G401.6 (cell line): Measurements from ENCODE around the gene KCNJ8.
"Not testable (repeated sequence)": the region's sequence is repeated elsewhere in the genome, so short reads cannot be mapped to it uniquely, and the experiment has no call there.

Experiments
- FAIRE-seq: peaks from 2 replicates; lab custom pipeline; 2012; peaks lifted over from hg19 to GRCh38; lab: Jason Lieb, UNC

Gene KCNJ8

DNA sequence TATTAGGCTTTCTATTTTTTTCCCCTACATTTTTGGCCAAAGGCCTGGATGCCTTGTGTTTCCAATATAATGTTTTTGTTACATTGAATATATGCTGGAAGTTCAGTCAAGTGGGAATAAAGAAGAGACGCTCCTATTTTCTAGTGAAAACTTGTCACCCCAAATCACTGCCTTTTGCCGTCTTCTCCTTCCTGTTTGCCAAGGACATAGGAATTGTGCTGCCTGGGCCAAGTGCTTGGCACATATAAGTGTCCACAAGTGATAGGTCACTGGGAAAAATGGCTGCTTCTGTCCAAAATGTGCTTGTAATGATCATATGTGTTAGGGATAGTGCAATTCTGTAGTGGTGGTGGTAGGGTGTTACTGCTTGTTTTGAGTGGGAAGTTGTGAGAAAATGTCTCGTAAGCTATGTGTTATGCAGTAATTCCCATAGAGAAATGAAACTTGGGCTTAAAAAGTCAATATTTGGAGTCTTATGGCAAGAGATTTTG, 11.6 kb upstream of the KCNJ8 start:
- no peak for FAIRE-seq

- FAIRE-seq: not testable (repeated sequence)
Observed at GRCh38 chr12:21782723-21783122, 8.2 kb upstream of the KCNJ8 start.

- FAIRE-seq: no peak
Observed at GRCh38 chr12:21780786-21781185, 6.3 kb upstream of the KCNJ8 start.

- FAIRE-seq: no peak
Observed at GRCh38 chr12:21776175-21776574, 1.7 kb upstream of the KCNJ8 start.

DNA sequence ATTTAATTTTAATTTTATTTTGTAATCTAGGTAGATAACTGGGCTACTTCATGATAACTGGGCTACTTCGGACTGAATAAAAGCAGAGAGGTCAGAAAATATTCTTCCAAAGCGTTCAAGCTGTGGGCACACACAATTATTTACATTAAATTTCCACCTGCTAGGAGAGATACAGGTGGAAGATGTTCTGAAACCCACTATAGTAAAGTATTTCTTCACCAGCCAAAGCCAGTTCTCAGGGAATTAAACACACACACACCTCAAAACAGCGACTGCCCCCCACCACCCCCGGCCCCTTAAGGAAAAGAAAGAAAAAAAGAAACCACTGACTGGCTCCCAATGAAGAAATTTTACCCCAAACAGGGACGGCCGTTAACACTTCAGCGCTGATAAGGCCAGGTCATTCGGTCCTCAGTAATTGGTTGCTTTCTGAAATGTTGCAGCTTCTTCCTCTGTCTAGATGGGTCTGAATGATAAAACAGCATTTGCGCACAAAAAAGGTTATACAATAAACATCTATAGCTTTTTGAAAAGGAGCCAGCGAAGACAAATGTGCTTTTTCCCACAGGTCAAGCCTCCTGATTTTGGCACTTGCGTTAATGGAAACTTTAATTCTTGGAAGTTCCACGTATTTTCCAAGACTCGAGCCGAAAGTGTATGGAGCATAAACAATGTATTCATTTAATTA, 771 bp upstream of the KCNJ8 start:
- no peak for FAIRE-seq

GRCh38 chr12:21773806-21774205, 700 bp downstream of the KCNJ8 start:
- FAIRE-seq: no peak

DNA sequence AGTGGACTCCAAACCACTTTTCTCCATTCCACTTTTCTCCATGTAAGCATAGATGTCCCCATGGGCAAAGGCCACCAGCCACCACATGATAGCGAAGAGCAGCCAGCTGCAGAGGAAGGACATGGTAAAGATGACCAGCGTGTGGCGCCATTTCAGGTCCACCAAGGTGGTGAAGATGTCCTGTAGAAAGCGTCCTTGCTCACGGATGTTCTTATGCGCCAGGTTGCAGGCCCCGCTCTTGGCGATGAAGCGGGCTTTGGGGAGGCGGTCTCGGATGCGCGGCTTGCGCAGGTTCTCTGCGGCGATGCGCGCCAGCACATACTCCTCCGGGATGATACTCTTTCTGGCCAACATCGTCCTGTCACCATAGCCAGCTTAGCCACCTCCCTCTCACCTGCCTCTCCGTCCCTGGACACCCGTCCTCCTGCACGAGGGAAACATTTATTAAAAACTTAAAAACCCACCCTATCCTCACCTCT, 1.2 kb downstream of the KCNJ8 start:
- FAIRE-seq: no peak

DNA sequence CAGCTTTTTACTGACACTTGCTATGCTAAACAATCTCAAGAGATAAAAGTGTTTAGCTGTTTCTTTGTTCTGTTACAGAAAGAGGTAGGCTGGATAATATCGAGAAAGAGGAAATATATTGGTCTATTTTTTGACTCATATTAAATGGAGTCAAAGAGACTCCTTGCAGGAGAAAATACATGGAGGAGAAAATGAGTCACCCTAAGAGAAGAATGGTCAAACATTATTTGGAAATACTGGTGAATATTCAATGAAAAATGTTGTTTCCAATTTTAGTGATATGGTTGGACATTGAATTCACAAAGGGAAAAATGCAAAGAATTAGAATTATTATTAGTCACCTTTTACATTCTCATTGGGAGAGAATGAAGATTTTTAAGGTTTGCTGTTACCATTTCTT, 3.2 kb downstream of the KCNJ8 start:
- FAIRE-seq: no peak

DNA sequence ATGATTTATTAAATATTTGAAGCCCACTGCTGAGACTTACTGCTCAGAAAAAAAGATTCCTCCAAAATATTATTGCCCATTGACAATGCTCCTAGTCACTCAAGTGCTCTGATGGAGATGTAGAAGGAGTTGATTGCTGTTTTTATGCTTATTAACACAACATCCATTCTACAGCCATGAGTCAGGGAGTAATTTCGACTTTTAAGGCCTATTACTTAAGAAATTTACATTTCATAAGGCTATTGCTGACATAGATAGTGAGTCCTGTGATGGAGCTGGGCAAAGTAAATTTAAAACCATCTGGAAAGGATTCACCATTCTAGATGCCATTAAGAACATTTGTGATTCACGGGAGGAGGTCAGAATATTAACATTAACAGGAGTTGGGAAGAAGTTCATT, 5.2 kb downstream of the KCNJ8 start:
- FAIRE-seq: no peak

DNA sequence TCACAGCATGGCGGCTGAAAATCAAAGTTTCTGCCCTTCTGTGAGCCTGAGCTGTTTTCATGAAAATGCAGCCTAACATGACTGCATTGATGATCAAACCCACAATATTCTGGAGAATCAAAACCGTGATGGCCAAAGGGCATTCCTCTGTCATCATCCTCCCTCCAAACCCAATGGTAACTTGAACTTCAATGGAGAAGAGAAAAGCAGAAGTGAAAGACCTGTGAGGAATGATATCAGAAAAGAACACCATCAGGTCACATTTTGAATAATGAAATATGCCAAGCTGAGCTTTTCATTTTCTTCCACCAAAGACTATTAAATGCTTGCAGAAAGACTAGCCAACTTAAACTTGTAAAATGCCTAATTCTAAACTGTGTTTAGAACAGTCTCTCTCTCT, 8.1 kb downstream of the KCNJ8 start:
- no peak for FAIRE-seq

DNA sequence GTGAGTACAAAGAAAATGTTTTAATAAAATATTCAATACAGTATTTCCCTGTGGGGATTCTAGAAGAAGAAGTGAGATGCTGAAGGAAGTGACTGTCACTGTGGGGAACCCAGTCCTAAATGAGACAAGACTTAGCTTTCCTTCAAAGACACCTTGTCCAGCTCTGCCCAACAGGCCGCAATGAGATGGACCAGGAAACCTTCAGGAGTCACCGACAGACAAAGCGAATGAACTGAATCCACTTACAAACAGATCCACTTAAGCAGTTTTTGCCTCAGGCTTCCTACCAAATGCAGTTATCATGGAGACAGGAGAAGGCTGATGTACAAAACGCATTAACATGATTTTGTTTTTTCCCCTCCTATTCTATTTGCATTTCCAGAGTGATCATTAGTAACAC, 9.6 kb downstream of the KCNJ8 start:
- FAIRE-seq: no peak

- FAIRE-seq: no peak
Observed at GRCh38 chr12:21764065-21764464, 10.4 kb downstream of the KCNJ8 start.

- no peak for FAIRE-seq
Observed at GRCh38 chr12:21763531-21763930, 11.0 kb downstream of the KCNJ8 start.

DNA sequence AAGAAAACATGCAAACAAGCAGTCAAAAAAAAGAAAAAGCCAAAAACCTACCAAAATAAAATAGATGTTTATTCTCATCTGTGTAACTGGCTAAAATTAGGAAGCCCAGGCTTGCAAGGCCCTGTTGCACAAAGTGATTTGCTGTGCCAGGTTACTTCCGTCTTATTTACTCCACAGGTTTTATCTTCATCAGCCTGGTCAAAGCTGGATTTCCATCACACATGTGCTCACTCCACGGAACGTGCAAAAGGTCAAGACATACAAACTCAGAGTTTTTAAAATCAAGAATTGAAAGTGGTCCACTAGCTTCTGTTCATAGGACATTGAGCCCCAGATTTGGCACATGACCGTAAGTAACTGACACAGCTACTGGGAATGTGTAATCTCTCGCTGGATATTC, 14.8 kb downstream of the KCNJ8 start:
- no peak for FAIRE-seq

GRCh38 chr12:21757735-21758134, 16.8 kb downstream of the KCNJ8 start:
- FAIRE-seq: no peak

GRCh38 chr12:21756699-21757098, 17.8 kb downstream of the KCNJ8 start:
- FAIRE-seq: no peak

DNA sequence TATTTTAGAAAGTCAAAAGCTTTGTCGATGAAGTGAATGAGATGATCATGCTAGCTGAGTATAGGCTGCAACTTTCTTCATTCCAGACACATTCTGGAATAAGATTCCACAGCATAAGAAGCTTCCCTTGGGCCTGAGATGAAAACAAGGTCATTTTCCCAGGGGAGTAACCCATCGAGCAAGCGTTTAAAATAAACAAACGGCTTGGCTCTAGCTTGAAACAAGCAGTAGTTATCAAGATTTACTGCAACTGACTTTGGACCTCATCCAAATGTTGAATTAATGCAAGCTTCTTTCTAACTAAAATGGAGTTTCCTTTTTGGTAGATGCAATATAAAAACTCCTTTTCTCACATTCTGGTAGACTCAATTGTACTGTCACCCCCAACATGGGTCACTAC, 23.0 kb downstream of the KCNJ8 start:
- FAIRE-seq: no peak

GRCh38 chr12:21745258-21745657, 29.2 kb downstream of the KCNJ8 start:
- FAIRE-seq: no peak

DNA sequence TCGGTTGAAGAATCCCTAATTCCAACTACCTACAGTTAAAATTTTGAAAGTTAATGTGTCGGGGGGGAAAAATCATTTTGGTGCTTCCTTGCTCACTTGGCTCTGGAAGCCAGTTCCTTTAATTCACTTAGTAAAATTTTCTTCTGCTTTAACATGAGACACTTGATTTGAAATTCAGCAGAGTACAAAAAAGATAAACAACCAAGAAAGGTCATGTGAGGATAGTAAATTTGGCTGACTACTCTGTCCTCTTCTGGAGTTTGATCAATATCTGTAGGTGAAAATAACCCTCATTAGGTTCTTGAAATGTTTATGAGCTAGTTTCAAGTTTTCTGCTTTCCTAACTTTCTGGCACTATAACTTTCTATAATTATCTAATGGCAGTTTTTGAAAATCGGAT, 43.4 kb downstream of the KCNJ8 start:
- no peak for FAIRE-seq

- no peak for FAIRE-seq
Observed at GRCh38 chr12:21725731-21726130, 48.8 kb downstream of the KCNJ8 start.

DNA sequence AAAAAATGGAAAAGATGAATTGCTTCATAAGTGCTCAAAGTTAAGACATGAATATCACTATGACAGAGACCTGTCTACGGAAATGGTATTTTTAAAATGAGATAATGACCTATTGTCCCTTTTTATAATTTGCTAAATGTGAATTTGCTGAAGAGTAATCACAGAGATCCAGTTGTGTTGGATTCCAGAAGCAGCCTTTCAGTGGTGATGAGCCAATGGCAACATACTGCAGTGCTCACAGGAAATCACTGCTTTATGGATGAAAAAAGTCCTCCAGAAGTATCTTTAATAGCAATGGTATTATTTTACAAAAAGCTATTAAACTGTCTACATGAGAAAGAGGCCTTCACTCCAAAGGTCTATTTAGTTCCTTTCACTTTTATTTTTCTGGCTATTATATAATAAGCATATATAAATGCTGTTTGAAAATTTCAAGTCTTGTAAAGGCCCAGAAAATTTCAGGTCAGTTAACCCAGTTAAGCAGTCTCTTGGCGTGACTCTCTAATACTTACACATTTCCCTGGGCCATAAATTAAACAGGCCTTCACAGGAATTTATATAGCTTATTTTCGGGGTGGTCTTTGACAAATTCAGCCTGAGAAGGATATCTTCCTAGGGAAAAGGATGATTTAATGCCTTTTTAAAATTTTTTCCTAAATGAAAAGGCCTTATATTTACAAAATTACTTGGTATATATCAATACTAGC, 55.4 kb downstream of the KCNJ8 start:
- no peak for FAIRE-seq

GRCh38 chr12:21718403-21718802, 56.1 kb downstream of the KCNJ8 start:
- no peak for FAIRE-seq

DNA sequence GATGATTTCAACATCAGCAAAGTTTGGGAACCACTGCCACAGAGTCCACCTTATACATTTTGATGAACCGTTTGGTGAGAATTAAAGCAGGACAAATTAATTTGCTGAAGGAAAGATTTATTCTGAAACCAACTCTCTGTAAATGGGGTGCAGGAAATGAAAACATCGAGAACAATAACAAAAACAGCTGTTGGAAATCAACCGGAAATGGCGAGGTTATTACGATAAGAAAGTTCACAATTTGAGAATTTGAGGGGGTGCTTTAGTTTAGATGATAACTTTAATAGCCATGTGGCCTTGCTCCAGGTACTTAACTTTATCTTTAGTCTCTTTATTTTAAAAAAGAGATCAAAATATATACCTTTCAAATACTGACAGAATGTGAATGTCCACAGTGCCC, 56.7 kb downstream of the KCNJ8 start:
- no peak for FAIRE-seq

- no peak for FAIRE-seq
Observed at GRCh38 chr12:21715386-21715785, 59.1 kb downstream of the KCNJ8 start.
